Heart right ventricle (tissue), 16 donors: ENCODE data around the gene GJB5. TPM values are rescaled to one million over a fixed set of nuclear protein-coding genes. Genes with fewer than 3 reads are reported as not detected.

Experiments used
- ATAC-seq, 8 donors: fragments of 200-7000 bp; cut with Tn5 transposase; one replicate each; pipeline ENCODE4 v1.9.1; 2020; ENCODE audit warnings: mild to moderate bottlenecking in 8 of 8, moderate library complexity in 8 of 8, moderate number of reproducible peaks in 1 of 8
- DNase-seq, 2 donors: peaks; one replicate each; pipeline ENCODE4 v3.0.0-alpha.2; 2020
- H3K27ac ChIP-seq, 10 donors: fragments of 200-600 bp; sonication (generic) in 2 of 10; one replicate each; pipeline versions ENCODE4 v1.5.0 to v1.8.0; 2020 to 2022; ENCODE audit warnings: mild to moderate bottlenecking in 3 of 10
- H3K27me3 ChIP-seq, 7 donors: fragments of 200-600 bp; one replicate each; pipeline ENCODE4 v1.8.0; 2021 to 2022; ENCODE audit warnings: mild to moderate bottlenecking in 2 of 7
- H3K36me3 ChIP-seq, 9 donors: fragments of 200-600 bp; sonication (generic) in 1 of 9; one replicate each; pipeline versions ENCODE4 v1.5.0 to v1.8.0; 2020 to 2022; ENCODE audit warnings: mild to moderate bottlenecking in 2 of 9
- H3K4me1 ChIP-seq, 9 donors: fragments of 200-600 bp; sonication (generic) in 1 of 9; one replicate each; pipeline versions ENCODE4 v1.5.0 to v1.8.0; 2020 to 2022; ENCODE audit warnings: mild to moderate bottlenecking in 4 of 9
- H3K4me3 ChIP-seq, 10 donors: fragments of 200-600 bp; sonication (generic) in 2 of 10; one replicate each; pipeline versions ENCODE4 v1.5.0 to v1.8.0; 2020 to 2022; ENCODE audit warnings: mild to moderate bottlenecking in 7 of 10, moderate library complexity in 2 of 10
- H3K9me3 ChIP-seq, 11 donors: fragments of 200-600 bp in 10 of 11; sonication (generic) in 2 of 11; one replicate each; pipeline versions ENCODE4 v1.5.0 to v1.8.0; 2013 to 2022; ENCODE audit warnings: mild to moderate bottlenecking in 2 of 11, control low read depth in 1 of 11, moderate library complexity in 1 of 11
- CTCF ChIP-seq, 9 donors: fragments of 200-600 bp; sonication (generic) in 2 of 9; IDR thresholded peaks; one replicate each; pipeline versions ENCODE4 v1.5.0 to v1.8.0; 2021 to 2022; ENCODE audit warnings: antibody characterized with exemption in 9 of 9, mild to moderate bottlenecking in 5 of 9, moderate library complexity in 1 of 9
- WGBS, 2 donors: extraction: QIAGEN DNeasy Blood & Tissue Kit; methylation state at CpG; one replicate each; pipeline ENCODE4 v1.1.7; 2013; ENCODE audit warnings: inconsistent platforms in 1 of 2; 5-methylcytosine and 5-hydroxymethylcytosine counted together
- intact Hi-C, 10 donors: fragments of 100-400 bp; cut with DNase I; formaldehyde crosslinking; loops; one replicate each; pipeline versions ENCODE4 v1.11.1 to v1.14.2; 2022
- polyA plus RNA-seq, 2 donors: library from polyadenylated mRNA; stranded (reverse); fragments of 200-250 nt; gene quantifications; one replicate each; pipeline ENCODE4 v1.2.3, GENCODE V29; 2013
- total RNA-seq, 10 donors: library from RNA; stranded (reverse); fragmentation: NEBNext Ultra II Directional in 3 of 10; extraction: Animal tissue kit (Norgen Biotek cat#: 25700) in 3 of 10; gene quantifications; one replicate each; pipeline versions ENCODE4 v1.2.1 to v1.2.4, GENCODE V29; 2021 to 2023
- donor health status: Arrhythmogenic right ventricular cardiomyopathy.
- donor health status: ischemic (EF 13 %, LVEDD 7.1; RV severe dilation, severe dysfunction).
- donor health status: healthy with polysubstance abuse.
- donor health status: DM: no; HTN: yes; CAD: no.
- donor health status: DM: no; HTN: no; CAD: no.
- donor health status: ischemic (EF 25% LVEDD 6.9; RV normal size, moderate dysfunction).
- donor health status: ischemic (EF 25% LVEDD 5.7; RV mildly dilated, moderate dysfunction).
- donor health status: healthy.
- donor health status: DM: yes; HTN: yes; CAD: no.
- donor health status: Ischemic cardiomyopathy.
- donor health status: ischemic (EF 35%, LVEDD 5.7; RV mildly dilated, moderate dysfunction).
- donor health status: nonischemic (EF 11% LVEDD 7.7; RV severe dilation, severe dysfunction).
- donor health status: DM: yes; HTN: yes; CAD: no.
- donor health status: PGD.
- donor health status: ischemic (EF 29% LVEDD 5.4; RV normal size, mild dysfunction).
- donor health status: nonischemic (EF 23%, LVEDD 6.1; RV moderate dilation, normal function).

Gene GJB5
- total and polyA plus RNA-seq, 12 donors, result not detected

DNA sequence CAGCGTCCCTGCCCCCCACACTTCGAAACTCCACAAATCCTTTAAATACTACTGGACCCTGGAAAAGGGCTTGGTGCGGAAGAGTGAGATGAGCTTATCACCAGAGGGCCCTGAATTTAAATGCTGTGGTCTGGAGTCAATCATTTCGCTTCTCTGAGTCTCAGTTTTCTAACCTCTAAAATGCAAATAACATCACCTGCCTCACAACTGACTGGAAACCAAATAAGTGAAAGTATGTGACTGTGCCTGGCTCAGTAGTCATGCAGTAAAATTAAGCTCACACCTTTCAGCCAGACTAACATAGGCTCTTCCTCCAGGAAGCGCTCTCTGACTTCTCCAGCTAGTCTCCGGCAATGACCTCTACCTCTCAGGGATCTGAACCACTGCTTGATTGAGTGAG lies 42.1 kb downstream of the GJB5 start:
- Histone ChIP-seq H3K27ac (peak overlapping the region in 9 of 10 donors; percentile 46 to 92 (median 50)), H3K4me3 (peak overlapping the region in 9 of 10 donors; percentile 51 to 75 (median 61)), H3K27me3 (peaks cover 0 to 16% (median 0%) of the 10 kb centered on the region in 7 donors), H3K36me3 (peaks cover 0 to 39% (median 4%) of the 10 kb centered on the region in 9 donors), H3K9me3 (no peaks in the 10 kb centered on the region), H3K4me1 (peaks cover 7 to 47% (median 16%) of the 10 kb centered on the region in 9 donors)
- DNase-seq, result no peak
- ATAC-seq, result no peak
- intact Hi-C loops, result loop anchor here in 1 of 10 donors (5.0 kb wide), 1 partner anchor 770 kb away; no protein-coding TSS in a partner anchor
- WGBS, 2 donors, result 77 to 85% methylated on average over 6 of the region's 6 CpGs
- TF ChIP-seq CTCF (IDR thresholded peaks at IDR 0.05), result no peak

- no peak for ATAC-seq
- no peak for TF ChIP-seq CTCF (IDR thresholded peaks at IDR 0.05)
- 87 to 91% methylated on average over 6 of the region's 6 CpGs for WGBS, 2 donors
- H3K9me3 ChIP-seq, result peaks cover 0 to 14% (median 0%) of the 10 kb centered on the region in 11 donors
- peaks cover 0 to 24% (median 0%) of the 10 kb centered on the region in 9 donors for H3K36me3 ChIP-seq
- peaks cover 0 to 43% (median 14%) of the 10 kb centered on the region in 9 donors for H3K4me1 ChIP-seq
- H3K4me3 ChIP-seq, result no peak overlapping the region
- intact Hi-C loops, result no loop called here
- no peak for DNase-seq
- no peaks in the 10 kb centered on the region for H3K27me3 ChIP-seq
- H3K27ac ChIP-seq, result peak overlapping the region in 1 of 10 donors; percentile 36
Observed at GRCh38 chr1:34800214-34800613, 45.4 kb downstream of the GJB5 start.

DNA sequence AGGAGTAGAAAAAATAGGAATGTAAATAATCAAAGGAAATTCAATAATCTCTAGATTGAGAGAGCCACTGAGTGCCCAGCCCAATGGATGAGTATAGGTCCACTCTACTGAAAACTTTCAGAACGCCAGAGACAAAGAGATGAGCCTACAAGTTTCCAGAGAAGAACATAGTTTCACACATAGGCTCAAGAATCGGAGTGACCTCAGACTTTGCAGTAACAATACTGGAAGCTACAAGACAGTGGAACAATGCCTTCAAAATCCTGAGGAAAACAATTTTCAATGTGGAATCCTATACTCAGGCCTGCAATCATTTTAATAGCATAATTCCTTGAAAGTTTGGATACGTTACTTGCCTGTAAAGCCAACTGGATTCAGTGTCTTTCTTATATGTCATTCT lies 48.9 kb downstream of the GJB5 start:
- WGBS, 2 donors, result 96 to 98% methylated on average over 3 of the region's 3 CpGs
- H3K36me3 ChIP-seq, result peaks cover 0 to 1% (median 0%) of the 10 kb centered on the region in 9 donors
- intact Hi-C loops, result no loop called here

DNA sequence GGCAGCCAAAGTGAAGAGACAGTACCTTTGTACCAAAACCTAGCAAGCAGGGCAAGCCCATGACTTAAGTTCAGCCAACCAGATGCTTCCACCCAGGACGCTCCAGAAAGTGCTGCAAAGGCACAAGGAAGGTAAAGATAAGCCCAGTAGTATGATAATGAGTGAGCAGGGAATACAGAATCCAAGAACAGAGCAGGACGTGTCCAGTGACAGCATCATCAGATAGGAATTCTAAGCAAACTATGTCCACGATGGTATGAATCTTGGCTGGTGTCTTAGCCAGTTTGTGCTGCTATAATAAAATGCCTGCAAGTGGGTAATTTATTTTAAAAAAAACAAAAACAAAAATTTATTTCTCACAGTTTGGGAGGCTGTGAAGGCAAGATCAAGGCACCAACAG lies 51.5 kb downstream of the GJB5 start:
- 61 to 69% methylated on average over 3 of the region's 3 CpGs for WGBS, 2 donors
- ATAC-seq (peak in 2 of 8 donors; percentile 26 to 31), DNase-seq (no peak)
- H3K4me3 ChIP-seq, result no peak overlapping the region
- no peaks in the 10 kb centered on the region for H3K27me3 ChIP-seq
- no peak overlapping the region for H3K27ac ChIP-seq
- peaks cover 0 to 7% (median 0%) of the 10 kb centered on the region in 9 donors for H3K36me3 ChIP-seq
- intact Hi-C loops, result no loop called here
- no peak for TF ChIP-seq CTCF (IDR thresholded peaks at IDR 0.05)
- H3K4me1 ChIP-seq, result peaks cover 0 to 12% (median 6%) of the 10 kb centered on the region in 9 donors
- peaks cover 0 to 14% (median 0%) of the 10 kb centered on the region in 11 donors for H3K9me3 ChIP-seq

More for the DNA sequence above, 48.9 kb downstream of the GJB5 start:
- no peak for TF ChIP-seq CTCF (IDR thresholded peaks at IDR 0.05)
- no peak overlapping the region for H3K4me3 ChIP-seq
- peaks cover 0 to 31% (median 11%) of the 10 kb centered on the region in 9 donors for H3K4me1 ChIP-seq
- peaks cover 0 to 14% (median 0%) of the 10 kb centered on the region in 11 donors for H3K9me3 ChIP-seq
- DNase-seq, result no peak
- no peak for ATAC-seq
- no peaks in the 10 kb centered on the region for H3K27me3 ChIP-seq
- no peak overlapping the region for H3K27ac ChIP-seq

Other genes with a start within 250 kb of the GJB5 start
- not detected for gene GJB4, start 4.7 kb downstream of the GJB5 start, total RNA-seq
- gene GJB4, start 4.7 kb downstream of the GJB5 start, polyA plus RNA-seq, result not detected
- gene GJB3, start 26.2 kb downstream of the GJB5 start, total RNA-seq, result not detected
- not detected for gene GJB3, start 26.2 kb downstream of the GJB5 start, polyA plus RNA-seq
- 10 to 100 TPM in 9 of 10 donors, 1 to 10 TPM in 1; 9.0 to 37.8 (median 22.7) TPM for gene GJA4, start 38.0 kb downstream of the GJB5 start, total RNA-seq
- gene GJA4, start 38.0 kb downstream of the GJB5 start, polyA plus RNA-seq, result 10 to 100 TPM; 20.3 to 50.1 TPM
- gene SMIM12, start 104.7 kb downstream of the GJB5 start, total RNA-seq, result 10 to 100 TPM; 33.9 to 74.2 (median 43.7) TPM
- 10 to 100 TPM in 1 of 2 donors, 1 to 10 TPM in 1; 9.7 to 78.1 TPM for gene SMIM12, start 104.7 kb downstream of the GJB5 start, polyA plus RNA-seq
- under 1 TPM in 4 of 10 donors, not detected in 6; 0.11 to 0.35 (median 0.15) TPM for gene DLGAP3, start 174.6 kb downstream of the GJB5 start, total RNA-seq
- gene DLGAP3, start 174.6 kb downstream of the GJB5 start, polyA plus RNA-seq, result under 1 TPM; 0.07 to 0.10 TPM
- 10 to 100 TPM in 1 of 10 donors, 1 to 10 TPM in 9; 4.9 to 13.1 (median 6.6) TPM for gene TMEM35B, start 230.3 kb downstream of the GJB5 start, total RNA-seq
- gene TMEM35B, start 230.3 kb downstream of the GJB5 start, polyA plus RNA-seq, result 10 to 100 TPM; 13.3 to 26.7 TPM